GM20431 (cell line): ENCODE data around the gene THAP9.
"Not testable (repeated sequence)": the region's sequence is repeated elsewhere in the genome, so short reads cannot be mapped to it uniquely, and the experiment has no call there.

Source experiments
- in situ Hi-C: fragments of 300-500 bp; cut with MseI, MboI; formaldehyde crosslinking; loops from one replicate; pipeline ENCODE4 v1.15.0; 2020; ENCODE audit warnings: low sequenced_read_pairs; ENCODE audit not compliant: unreplicated experiment

THAP9 gene, protein sequence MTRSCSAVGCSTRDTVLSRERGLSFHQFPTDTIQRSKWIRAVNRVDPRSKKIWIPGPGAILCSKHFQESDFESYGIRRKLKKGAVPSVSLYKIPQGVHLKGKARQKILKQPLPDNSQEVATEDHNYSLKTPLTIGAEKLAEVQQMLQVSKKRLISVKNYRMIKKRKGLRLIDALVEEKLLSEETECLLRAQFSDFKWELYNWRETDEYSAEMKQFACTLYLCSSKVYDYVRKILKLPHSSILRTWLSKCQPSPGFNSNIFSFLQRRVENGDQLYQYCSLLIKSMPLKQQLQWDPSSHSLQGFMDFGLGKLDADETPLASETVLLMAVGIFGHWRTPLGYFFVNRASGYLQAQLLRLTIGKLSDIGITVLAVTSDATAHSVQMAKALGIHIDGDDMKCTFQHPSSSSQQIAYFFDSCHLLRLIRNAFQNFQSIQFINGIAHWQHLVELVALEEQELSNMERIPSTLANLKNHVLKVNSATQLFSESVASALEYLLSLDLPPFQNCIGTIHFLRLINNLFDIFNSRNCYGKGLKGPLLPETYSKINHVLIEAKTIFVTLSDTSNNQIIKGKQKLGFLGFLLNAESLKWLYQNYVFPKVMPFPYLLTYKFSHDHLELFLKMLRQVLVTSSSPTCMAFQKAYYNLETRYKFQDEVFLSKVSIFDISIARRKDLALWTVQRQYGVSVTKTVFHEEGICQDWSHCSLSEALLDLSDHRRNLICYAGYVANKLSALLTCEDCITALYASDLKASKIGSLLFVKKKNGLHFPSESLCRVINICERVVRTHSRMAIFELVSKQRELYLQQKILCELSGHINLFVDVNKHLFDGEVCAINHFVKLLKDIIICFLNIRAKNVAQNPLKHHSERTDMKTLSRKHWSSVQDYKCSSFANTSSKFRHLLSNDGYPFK

DNA sequence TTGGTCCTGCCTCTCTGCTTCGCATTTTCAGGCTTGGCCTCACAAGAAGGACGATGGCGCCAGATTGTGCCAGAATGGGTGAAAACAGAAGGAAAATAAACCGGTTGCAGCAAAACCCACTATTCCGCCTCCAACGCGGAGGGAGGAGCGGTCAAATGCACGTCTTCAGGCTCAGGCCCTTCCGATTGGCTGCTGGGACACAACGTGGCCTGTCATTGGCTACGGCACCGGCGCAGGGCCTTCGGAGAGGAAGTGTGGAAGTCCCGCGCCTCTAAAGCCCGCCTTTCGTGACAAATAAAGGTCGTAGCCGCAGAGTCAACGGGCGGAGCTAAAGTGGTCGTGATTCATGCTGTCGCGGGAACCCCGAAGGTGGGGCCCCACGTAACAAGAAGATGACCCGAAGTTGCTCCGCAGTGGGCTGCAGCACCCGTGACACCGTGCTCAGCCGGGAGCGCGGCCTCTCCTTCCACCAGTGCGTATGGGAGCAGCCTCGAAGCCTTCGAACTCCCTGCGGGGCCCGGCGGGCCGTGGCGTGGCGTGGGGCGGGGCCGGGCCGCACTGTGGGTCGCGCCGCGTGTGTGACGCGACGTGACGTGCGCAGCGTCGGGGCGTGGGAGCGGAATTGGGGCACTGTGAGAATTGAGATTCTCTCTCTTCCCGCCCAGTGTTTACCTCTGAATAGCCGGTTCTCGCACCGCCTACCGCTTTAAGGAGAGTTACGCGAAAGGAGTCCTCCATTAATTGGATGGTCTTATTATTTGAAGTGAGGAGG is at the start of gene THAP9:
TSS of gene THAP9 (plus strand) at position 325 of the 772 bp plus-strand sequence. CDS start at position 393, 68 bp downstream.
- in situ Hi-C loops, result no loop called here

DNA sequence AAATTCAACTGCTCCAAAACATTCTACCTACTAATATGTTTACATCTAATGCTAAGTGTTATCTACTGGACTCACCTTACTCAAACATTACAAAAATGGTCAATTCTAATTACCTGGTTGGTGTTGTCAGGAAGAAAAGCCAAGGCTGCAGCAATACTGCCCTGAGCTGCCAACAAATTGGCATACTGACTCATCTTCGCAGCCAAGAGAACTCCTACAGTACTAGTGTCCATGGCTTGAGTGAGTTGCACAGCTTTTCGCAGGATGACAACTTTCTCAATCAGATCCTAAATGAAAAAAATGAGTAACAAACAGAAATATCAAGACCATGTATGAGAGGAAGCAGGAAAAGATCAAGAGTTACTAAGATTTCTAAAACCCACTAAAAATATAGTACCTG is 49.2 kb upstream of the THAP9 start:
- in situ Hi-C loops, result no loop called here

DNA sequence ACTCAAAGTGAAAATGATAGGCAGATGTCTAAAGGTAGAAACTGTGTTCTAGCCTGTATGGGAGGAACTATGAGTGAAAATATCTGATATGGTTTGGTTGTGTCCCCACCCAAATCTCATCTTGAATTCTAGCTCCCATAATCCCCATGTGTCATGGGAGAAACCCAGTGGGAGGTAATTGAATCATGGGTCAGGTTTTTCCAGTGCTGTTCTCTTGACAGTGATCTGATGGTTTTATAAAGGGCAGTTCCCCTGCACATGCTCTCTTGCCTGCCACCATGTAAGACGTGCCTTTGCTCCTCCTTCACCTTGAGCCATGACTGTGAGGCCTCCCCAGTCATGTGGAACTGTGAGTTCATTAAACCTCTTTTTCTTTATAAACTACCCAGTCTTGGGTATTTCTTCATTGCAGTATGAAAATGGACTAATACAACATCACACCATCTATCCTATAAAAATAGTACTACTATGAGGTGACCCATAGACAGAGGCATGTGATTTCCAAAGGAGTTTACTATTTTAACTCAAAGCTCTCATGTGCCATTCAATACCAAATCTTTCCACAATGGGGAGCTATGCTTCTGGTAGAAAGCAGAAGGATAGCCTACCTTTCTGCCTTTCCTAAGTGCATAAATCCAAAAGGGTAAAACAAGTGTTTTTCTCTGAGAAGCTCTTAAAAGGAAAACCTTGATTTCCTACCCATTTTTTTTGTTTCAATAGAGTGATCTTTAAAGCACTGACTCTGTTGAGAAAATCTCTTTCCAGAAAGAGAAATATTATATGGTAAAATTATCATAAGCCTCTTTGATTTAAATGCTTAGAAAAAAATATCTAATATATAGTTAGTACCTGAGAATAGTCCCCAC is 48.4 kb upstream of the THAP9 start:
- in situ Hi-C loops, result no loop called here

DNA sequence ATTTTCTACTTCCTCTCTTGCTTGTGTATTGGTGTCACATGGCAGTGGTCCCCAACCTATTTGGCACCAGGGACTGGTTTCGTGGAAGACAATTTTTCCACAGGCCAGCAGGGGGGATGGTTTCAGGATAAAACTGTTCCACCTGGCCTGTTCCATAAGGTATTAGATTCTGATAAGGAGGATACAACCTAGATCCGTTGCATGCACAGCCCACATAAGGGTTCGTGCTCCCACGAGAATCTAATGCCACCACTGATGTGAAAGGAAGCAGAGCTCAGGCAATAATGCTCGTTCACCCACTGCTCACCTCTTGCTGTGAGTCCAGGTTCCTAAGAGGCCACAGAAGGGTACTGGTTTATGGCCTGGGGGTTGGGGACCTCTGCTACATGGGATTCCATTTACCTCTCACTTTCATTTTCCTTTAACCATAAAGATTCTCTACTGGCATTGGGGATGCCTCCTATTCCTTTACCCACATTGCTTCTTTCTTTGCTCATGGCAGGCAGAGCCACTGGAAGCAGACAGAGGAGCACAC is 47.7 kb upstream of the THAP9 start:
- in situ Hi-C loops, result no loop called here

DNA sequence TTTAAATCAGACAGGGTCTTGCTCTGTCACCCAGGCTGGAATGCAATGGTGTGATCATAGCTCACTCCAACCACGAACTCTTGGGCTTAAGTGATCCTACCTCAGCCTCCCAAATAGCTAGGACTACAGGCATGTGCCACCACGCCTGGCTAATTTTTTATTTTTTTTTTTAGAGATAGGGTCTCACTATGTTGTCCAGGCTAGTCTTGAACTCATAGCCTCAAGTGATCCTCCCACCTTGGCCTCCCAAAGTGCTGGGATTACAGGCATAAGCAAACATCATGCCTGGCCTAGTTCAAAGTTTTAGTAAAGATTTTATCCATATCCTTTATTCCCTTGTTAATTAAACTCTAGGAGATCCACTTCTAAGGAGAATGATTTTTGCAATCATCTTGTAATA is 40.0 kb upstream of the THAP9 start:
- in situ Hi-C loops, result not testable (repeated sequence)

DNA sequence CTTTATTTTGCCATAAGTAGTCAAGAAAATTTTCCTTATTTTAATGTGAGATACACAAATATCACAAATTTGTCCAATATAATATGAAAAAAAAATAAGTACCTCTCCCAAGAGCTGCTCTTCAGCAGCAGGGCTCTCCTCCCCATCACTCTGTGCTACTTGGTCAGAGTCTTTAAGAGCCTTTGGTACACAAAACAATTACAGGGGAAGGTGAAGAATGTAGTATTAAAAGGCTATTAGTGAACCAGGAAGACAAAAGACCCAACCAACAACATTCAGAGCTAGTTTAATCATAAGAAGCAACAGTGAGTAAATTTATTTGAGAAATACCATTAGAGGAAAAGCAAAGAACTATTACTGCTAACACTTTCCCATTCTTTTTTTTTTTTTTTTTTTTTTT is 39.0 kb upstream of the THAP9 start:
- in situ Hi-C loops, result no loop called here

DNA sequence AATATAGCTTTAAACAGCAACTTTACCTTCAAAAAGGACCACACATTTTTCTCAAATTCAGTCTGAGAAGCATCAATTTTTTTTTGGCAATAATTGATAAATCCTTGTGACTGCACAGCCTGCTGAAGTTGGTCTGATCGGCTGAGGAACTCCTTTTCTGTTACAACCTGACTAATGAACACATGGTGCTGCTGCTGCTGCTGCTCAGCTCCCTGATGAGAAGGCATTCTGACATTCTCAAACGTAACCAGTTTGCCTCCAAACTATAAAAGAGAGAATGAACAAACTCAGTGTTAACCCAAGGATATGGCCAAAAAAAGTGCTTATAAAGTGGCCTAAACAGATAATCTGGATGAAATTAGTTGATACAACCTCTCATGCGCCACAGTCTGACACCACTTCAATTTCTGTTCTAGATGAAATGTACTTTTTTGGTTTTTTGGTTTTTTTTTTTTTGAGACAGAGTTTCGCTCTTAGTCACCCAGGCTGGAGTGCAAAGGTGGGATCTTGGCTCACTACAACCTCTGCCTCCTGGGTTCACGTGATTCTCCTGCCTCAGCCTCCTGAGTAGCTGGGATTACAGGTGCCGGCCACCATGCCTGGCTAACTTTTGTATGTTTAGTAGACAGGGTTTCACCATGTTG is 36.1 kb upstream of the THAP9 start:
- in situ Hi-C loops, result no loop called here

DNA sequence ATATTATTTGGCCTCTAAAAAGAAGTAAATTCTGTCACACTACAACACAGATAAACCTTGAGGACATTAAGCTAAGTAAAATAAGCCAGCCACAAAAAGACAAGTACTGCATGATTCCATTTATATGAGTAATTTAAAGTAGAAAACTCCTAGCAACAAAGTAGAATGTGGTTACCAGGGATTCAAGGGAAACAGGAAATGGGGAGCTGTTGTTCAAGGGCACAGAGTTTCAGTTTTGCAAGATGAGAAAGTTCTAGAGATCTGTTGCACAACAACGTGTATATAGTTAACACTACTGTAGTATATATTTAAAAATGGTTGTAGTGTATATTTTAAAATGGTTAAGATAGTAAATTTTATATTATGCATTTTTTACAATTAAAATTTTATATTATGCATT is 34.9 kb upstream of the THAP9 start:
- in situ Hi-C loops, result no loop called here

DNA sequence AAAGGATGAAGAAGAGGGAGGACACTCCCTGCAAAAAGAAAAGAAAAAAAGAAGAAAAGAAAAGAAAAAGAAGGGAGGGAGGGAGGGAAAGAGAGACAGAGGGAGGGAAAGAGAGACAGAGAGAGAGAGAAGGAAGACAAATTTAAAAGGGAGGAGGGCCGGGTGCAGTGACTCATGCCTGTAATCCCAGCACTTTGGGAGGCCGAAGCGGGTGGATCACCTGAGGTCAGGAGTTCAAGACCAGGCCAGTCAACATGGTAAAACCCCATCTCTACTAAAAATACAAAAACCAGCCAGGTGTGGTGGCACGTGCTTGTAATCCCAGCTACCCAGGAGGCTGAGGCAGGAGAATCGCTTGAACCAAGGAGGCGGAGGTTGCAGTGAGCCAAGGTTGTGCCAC is 34.5 kb upstream of the THAP9 start:
- in situ Hi-C loops, result not testable (repeated sequence)

DNA sequence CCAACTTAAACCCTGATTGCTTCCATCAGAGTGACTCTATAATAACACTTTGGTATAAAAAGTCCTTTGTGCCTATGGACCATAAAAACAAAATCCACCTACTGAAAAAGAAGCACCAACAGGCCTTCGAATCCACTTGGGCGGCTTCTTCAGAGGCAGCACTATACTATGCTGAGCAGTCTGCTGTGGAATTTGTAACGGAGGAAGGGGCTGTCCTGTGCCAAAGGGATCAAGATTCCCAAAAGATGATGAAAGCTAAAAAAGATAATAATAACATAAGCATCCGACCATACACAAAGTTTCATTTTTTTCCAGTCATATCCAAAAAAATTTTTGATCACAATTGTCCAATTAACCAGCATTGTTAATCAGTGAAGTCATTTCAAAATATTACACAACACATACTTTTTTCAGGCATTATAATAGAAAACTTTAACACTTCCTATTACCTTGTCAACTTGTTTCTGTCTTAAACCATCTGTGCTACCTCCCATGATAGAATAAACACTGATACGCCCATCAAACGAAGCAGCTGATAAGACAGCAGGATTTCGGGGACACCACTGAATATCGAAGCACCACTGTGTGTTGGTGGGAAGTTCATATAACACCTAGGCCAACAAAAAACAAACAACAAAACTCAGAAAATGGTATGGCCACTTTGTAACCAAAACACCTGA is 33.7 kb upstream of the THAP9 start:
- in situ Hi-C loops, result no loop called here

DNA sequence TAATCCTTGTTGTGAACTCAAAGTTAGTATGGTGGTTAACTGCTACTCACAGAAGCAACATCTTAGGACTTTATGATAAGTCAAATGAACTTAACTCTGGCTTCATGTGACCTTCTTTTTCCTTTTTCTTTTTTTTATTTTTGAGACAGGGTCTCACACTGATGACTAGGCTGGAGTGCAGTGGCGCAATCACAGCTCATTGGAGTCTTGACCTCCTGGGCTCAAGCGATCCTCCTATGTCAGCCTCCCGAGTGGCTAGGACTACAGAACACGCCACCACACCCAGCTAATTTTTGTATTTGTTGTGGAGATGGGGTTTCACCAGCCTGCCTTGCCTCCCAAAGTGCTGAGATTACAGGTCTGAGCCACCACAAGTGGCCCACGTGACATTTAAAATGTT is 32.0 kb upstream of the THAP9 start:
- in situ Hi-C loops, result no loop called here

DNA sequence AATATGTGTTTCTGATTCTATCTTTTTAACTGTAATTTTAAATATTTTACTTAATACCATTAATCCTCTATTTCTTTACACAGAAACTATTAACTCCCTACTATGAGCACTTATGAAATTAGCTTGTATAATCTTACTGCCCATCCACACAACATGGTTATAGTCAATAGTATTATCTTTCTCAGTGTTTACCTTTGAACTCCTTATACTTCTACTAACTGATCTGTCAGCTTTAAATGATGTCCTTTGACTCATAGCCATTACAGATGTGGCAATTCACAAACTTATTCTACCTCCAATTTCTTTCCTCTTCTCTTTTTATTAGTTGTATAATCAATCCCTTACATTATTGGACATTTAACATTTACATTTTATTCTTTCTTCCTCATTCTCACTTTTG is 15.1 kb upstream of the THAP9 start:
- in situ Hi-C loops, result no loop called here

DNA sequence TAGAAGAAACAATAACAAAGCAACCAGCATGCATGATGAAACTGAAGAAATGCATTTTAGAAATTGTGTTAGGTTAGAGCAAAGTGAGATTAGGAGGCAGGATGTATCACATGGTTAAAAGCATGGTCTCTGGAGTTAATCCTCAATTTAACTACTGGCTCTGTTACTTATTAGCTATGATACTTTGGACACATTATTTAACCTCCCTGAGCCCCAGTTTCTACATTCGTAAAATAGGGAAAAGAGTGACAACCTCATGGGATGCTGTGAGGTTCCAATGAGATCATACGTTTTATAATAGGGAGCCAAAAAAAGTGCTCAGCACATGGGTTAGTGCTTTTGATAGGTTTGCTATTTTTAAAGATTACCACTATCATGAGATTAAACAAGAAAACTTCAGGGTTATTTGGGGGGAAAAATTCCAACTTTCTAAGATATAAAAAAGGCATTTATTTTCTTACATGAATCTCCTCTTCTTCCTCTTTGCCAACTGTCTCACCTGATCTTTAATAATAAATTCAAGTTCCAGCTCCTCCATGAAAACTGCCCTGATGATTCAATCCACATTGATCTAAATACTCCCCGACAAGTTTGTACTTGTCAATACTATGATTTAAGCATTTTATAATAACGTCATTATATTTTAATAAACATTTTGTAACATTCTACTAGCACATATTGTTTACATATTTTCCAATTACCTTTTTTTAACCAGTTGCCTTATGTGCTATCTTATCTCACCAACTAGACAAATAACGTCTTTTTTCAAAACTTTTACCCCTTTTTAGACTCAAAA is 14.2 kb upstream of the THAP9 start:
- in situ Hi-C loops, result no loop called here

DNA sequence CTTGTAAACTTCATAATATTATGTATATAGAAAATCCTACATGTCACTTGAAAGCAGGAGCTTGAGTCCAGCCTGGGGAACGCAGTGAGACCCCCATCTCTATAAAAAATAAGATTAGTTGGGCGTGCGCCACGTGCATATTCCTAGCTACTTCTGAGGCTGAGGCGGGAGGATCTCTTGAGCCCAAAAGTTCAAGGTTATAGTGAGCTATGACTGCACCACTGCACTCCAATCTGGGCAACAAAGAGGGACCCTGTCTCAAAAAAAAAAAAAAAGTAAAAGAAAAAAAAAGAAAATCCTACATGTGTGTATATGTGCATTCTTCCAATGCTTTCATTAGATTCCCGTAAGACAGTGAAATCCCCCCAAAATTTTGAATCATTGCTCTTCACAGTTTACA is 11.2 kb upstream of the THAP9 start:
- in situ Hi-C loops, result no loop called here

DNA sequence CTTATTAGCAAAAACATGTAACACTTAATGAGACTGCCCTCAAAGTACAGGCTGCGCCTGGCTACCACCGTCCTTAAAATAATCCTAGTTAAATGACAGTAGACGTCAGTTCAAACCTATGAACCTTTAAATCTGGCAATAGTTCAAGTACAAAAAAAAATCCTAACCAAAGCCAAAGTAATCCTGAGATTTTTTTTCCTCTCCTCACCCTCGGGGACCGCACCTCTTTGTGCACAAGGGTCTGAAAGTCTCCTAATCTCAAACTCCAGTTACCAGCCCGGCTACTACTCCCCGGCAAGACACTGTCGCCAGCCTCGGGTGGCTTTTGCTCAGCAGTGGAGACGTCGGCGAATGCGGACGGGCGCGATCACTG is 10.0 kb upstream of the THAP9 start:
- in situ Hi-C loops, result no loop called here

DNA sequence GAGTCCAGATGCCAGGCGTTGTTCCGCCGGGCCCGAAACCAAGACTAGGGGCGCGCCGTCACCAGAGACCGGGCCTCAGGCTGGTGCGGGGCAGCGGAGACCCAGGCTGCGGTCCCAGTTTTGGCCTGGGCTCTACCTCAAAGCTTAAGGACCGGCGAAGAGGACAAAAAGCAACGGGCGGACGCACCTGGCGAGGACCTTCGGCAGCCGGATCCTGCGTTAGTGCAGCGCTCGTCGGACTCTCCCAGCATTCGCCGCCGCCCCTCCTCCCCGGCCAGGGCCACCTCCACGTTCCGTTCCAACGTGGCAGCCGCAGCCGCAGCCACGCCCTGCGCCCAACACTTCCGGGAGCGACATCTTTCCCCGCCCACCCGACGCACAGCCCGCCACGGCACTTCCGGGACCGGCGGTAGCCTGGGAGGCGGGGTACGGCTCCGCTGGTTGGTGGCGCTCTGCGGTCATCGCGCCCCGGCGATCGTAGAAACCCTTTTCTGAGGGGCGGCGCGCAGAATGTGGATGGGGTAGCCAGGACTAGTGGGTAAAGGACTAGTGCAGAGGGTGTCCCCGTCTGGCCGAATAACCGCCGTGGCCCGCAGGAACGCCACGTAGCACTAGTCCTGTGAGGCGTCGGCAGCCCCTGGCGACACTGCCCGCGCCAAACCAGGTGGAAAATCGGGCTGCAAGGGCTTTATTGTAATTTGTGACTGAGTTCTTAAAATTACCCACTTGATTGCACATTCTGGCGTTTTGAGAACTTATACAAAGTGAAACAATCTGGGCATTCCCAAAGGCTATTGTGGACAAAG is 9.4 kb upstream of the THAP9 start, which contains the start of gene SEC31A:
TSS of gene SEC31A (minus strand) at position 253 of the 806 bp plus-strand sequence. CDS start 9,217 bp downstream, outside the sequence.
- in situ Hi-C loops, result no loop called here
